Measurements from ENCODE around the gene ZFP62. TPM values are rescaled to one million over a fixed set of nuclear protein-coding genes. Genes with fewer than 3 reads are reported as not detected.

ZFP62 gene
- total RNA-seq, 1 experiment from 2014 or later = 30.7 TPM

- no peak overlapping the region for H3K27ac ChIP-seq (ENCODE audit: low read depth, low read length)
- H3K79me2 ChIP-seq (ENCODE audit: insufficient read depth, low read length) = peaks cover 79% of the 10 kb centered on the region
- intact Hi-C loops (cut with micrococcal nuclease) = loop anchor here (5.0 kb wide), 1 partner anchor 67 kb away; no protein-coding TSS in a partner anchor
- no peaks in the 10 kb centered on the region for H3K27me3 ChIP-seq (ENCODE audit: insufficient read depth, low read length)
- ATAC-seq = no peak
- H3K4me2 ChIP-seq (ENCODE audit: low read length) = peak overlapping the region; percentile 72; the same call in 1 of the 2 replicates
- no peak overlapping the region for H3K4me3 ChIP-seq (replicated peaks in 1 of 2; ENCODE audit: low read depth in 1 of 2, low read length in 2 of 2)
- H2AFZ ChIP-seq (ENCODE audit: low read depth, low read length, poor library complexity, severe bottlenecking) = no peak overlapping the region
- H3K4me1 ChIP-seq (ENCODE audit: control insufficient read depth in 1 of 2, insufficient read depth in 2 of 2, low read length in 2 of 2) = peaks cover 5 to 40% of the 10 kb centered on the region in 2 experiments; a peak in 3 of 4 replicates
- RAD21 ChIA-PET (ENCODE audit: low non-redundant PET in 1 of 2, low total read pairs in 2 of 2, uncharacterized antibody in 2 of 2, unreplicated experiment in 2 of 2) = no interaction called here
- H3K36me3 ChIP-seq (ENCODE audit: control insufficient read depth in 1 of 2, insufficient read depth in 2 of 2, low read length in 2 of 2) = peaks cover 0 to 15% of the 10 kb centered on the region in 2 experiments; a peak in 1 of 4 replicates
- H3K9me2 ChIP-seq (ENCODE audit: insufficient read depth) = no peaks in the 10 kb centered on the region
- TF ChIP-seq ATF3 (IDR thresholded peaks at IDR 0.05) = no peak
- TF ChIP-seq POLR2A (IDR thresholded peaks at IDR 0.05; ENCODE audit: borderline replicate concordance, extremely low read depth, insufficient read depth, insufficient read length) = no peak
- TF ChIP-seq POLR2AphosphoS5 (IDR thresholded peaks at IDR 0.05; ENCODE audit: low read depth, low read length) = no peak
- no peak for TF ChIP-seq SRF (IDR thresholded peaks at IDR 0.05; ENCODE audit: low read depth)
- no peak for TF ChIP-seq TCF7L2 (IDR thresholded peaks at IDR 0.05; ENCODE audit: borderline replicate concordance, extremely low read depth, insufficient read depth, insufficient read length)
- no peak for TF ChIP-seq EGR1 (IDR thresholded peaks at IDR 0.05; ENCODE audit: low read depth)
- TF ChIP-seq ZNF274 (IDR thresholded peaks at IDR 0.05; ENCODE audit: low read depth, low read length) = no peak
- no peak for TF ChIP-seq CEBPB (IDR thresholded peaks at IDR 0.05; ENCODE audit: low read depth)
- no peak for TF ChIP-seq REST (IDR thresholded peaks at IDR 0.05; ENCODE audit: low read depth)
- CTCF ChIA-PET = interaction anchor here (1.4 to 1.7 kb wide), 2 partner anchors 16 to 373 kb away, joined by 4 to 6 read pairs; no protein-coding TSS in a partner anchor
- H3K9me3 ChIP-seq (ENCODE audit: control insufficient read depth in 1 of 2, insufficient read depth in 1 of 2, low read depth in 1 of 2, low read length in 2 of 2) = no peaks in the 10 kb centered on the region
- POLR2A ChIA-PET = no interaction called here
- peaks cover 10% of the 10 kb centered on the region; the same call in 1 of the 2 replicates for H4K20me1 ChIP-seq (ENCODE audit: insufficient read depth)
- H3K9ac ChIP-seq (ENCODE audit: low read length) = no peak overlapping the region
- DNase-seq (ENCODE audit: low read depth, low spot score) = no peak
- no TSS peak for BruUV-seq (replicated peaks)
These were observed 60.9 kb downstream of the ZFP62 start for GRCh38 chr5:180799902-180800801.
